NCI-H187 (cell line): ENCODE measurements around the gene ZFP92.

Source experiments
- DNase-seq, 2 experiments: peaks; one replicate each; lab custom pipeline; 2025; lab: John Stamatoyannopoulos, UW

Gene ZFP92

DNA sequence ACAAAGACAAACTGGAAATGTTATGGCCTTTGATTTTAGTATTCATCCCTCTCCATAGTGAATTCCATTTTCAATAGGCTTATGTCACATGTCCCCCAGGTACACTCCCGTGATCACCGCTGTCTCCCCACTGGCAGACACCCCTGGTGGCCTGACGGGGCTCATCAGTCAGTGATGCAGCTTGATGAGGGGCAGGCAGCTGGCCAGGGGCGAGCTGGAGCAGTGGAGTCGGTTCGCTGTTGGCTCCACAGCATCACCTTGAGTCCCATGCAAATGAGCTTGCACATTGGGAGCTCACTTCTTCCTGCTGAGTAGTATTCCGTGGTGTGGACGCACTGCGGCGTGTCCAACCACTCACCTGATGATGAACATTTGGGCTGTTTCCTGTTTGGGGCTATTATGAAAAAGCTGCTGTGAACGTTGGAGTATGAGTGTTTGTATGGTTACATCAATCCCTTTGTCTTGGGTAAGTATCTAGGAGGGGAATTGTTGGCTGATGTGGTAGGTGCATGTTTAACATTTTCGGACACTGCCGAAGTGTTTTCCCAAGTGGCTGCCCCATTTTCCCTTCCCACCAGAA lies 29.4 kb downstream of the ZFP92 start:
- no peak for DNase-seq

- DNase-seq = no peak
Measured at GRCh38 chrX:153441296-153441695, 30.0 kb downstream of the ZFP92 start.

GRCh38 chrX:153441981-153442380 lies 30.7 kb downstream of the ZFP92 start:
- DNase-seq = no peak

DNA sequence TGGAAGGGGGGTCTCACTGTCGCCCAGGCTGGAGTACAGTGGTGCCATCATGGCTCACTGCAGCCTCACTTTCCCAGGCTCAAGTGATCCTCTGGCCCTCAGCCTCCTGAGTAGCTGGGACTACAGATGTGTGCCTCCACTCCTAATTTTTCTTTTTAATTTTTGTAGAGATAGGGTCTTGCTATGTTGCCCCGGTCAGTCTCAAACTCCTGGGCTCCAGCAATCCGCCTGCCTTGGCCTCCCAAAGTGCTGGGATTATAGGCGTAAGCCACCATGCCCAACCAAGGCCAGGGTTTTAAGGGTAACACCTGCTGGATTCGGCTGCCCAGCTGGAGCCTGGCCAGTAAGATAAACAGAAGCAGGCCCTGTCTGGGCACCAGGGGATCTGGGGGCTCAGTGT lies 31.2 kb downstream of the ZFP92 start:
- no peak for DNase-seq

- no peak for DNase-seq
Measured at GRCh38 chrX:153443476-153444332, 32.4 kb downstream of the ZFP92 start.

GRCh38 chrX:153444333-153445011 lies 33.2 kb downstream of the ZFP92 start:
- DNase-seq = no peak

DNA sequence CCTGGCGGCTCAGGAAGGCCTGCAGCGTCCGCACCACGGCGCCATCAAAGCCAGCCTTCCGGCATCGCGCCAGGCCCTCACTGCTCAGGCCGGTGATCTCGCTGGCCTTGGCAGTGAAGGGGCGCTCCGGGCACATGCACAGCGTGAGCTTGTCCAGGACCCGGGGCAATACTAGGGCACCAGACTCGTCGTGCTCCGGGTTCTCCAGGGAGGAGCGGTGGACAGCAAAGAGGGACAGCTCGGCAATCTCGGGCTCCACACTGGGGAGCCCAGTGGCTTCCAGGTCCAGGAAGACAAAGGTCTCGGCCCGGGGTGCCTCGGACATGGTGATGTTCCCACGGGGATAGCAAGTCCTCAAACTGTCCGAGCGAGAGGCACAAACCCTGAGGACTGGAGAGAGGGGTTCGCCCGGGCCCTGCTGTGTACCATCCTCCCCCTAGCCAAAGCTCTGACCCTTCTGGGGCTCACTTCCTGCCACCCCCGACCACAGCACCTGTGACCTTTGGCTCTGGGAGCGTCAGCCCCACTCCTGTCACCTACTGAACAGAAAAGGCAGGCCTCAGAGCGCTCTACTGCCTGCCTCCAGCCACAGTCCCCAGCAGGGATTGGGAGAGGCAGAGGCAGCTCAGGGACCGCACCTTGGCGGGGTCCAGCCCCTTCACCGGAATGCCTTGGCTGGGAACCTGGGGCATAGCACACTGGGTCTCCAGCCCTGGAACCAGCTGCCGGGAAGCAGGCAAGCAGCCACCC lies 34.0 kb downstream of the ZFP92 start:
- DNase-seq = no peak

DNA sequence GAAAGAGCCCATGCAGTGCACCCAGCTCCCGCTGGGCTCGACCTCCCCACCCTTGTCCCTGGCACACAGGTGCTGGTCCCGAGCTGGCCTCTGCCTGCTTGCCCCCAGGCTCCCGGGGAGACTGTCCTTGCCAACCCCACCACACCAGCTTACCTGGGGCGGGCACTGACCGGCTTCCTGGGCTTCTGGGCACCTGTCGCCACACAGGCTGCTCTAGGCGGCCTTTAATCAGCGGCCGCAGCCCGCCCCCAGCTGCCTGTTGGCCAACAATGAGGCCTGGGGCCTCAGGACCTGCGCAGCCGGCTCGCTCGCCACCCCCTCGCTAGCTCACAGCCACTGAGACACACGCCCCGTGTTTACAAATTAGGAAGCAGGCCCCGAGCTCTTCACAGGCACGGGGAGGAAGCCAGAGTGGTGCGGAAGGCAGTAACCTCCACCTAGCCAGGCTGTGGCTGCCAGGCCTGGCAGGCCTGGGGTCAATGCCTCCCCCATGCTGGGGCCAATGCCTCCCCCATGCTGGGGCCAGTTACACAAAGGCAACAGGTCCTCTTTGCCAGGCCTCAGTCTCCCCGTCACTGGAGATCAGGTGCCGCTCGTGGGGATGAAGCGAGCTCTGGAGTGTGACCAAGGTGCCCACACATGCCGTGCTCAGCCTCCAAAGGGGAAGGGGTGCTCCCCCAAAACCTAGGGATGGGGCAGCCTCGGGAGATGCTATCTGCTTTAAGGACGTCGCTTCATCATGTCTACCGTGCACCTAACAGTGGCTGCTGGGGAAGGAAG lies 34.8 kb downstream of the ZFP92 start, which contains the start of gene TREX2:
Gene TREX2, minus strand, starts transcription at position 201 of the 780 bp plus-strand sequence. CDS start 626 bp downstream, outside the sequence.
- no peak for DNase-seq

DNA sequence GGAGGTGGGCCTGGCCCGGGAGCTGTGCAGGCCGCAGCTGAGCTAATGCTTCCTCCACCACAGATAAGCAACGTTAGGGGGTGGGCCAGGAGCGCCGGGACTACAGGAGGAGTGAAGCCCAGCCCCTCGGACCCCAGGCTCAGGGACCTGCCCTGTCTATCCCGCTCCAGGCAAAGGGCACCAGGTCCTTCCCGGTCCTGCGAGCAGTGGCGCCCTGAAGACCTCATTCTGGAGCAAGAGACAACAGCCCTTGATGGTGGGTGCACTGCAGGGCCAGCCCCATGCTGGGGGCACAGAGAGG lies 35.3 kb downstream of the ZFP92 start:
- no peak for DNase-seq

GRCh38 chrX:153446950-153447580 lies 35.8 kb downstream of the ZFP92 start:
- DNase-seq = no peak

- DNase-seq = no peak
Measured at GRCh38 chrX:153447581-153447960, 36.3 kb downstream of the ZFP92 start.

DNA sequence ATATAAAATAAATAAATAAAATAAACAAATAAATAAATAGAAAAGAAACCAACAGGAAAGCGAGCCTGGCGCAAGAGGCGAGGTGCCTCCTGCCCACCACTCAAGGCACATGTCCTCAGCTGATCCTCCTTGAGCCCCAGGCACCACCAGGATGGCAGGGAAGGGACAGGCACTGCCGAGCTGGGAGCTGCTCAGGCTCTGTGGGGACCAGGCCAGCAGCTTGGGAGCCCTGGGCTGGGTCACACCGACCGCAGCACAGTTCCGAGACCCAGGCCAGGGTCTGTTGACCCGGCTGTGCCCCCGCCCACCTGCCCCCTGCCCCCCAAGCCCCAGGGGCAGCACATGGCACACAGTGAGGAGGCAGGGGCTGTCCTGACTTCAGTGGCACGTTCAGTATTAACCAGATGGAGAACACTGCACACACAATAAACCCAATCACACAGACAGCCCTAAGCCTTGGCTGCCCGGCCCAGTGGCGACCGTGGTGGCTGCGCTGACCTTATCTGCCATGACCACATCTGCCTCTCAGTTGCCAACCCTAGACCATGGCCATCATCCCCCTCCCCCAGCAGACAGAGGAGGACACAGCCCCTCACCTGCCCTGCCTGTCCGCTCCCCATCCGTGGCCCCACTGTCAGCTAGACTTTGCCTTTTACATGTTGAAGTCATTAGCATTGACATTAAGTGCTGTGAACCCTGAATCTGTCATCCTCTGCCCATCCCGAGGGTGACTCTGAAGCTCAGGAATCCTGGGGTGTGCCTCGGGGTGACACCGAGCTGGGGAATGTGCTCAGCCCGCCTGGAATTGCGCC lies 37.5 kb downstream of the ZFP92 start:
- DNase-seq = no peak

- no peak for DNase-seq
Measured at GRCh38 chrX:153449368-153450113, 38.3 kb downstream of the ZFP92 start.

GRCh38 chrX:153450114-153450948 lies 39.1 kb downstream of the ZFP92 start:
- no peak for DNase-seq

DNA sequence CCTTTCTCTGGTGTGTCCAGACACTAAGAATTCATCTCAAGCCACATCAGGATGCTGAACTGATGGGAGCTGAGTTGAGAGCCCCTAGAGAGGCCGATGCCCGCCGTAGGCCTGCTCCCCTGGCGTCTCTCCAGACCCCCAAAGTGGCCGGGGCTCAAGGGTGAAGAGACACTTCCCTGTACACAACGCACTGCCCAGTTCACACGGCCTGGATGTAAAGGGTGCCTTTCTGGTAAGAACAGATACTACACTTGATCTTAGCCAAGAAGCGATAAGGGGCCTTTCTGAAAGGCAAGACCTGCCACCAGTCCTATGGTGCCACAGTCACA lies 39.6 kb downstream of the ZFP92 start:
- no peak for DNase-seq

GRCh38 chrX:153454901-153455550 lies 43.8 kb downstream of the ZFP92 start:
- no peak for DNase-seq

DNA sequence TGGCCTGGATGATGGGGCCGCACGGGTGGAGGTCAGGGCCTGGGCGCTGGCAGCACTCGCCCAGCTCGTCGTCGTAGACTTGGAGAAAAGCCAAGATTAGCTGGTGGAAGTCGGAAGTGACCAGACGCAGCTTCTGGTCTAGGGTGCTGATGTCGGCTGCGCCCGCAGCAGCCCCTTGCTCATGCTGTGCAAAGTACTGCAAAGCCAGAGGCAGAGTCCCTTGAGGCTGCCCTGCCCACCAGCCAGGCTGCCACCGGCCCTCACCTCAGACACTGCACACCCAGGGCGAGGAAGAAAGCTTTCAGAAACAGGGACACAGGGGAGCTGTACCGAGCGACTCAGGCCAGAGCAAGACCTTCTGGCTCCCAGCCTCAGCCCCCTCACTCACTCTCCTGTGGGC lies 44.3 kb downstream of the ZFP92 start:
- DNase-seq = no peak

DNA sequence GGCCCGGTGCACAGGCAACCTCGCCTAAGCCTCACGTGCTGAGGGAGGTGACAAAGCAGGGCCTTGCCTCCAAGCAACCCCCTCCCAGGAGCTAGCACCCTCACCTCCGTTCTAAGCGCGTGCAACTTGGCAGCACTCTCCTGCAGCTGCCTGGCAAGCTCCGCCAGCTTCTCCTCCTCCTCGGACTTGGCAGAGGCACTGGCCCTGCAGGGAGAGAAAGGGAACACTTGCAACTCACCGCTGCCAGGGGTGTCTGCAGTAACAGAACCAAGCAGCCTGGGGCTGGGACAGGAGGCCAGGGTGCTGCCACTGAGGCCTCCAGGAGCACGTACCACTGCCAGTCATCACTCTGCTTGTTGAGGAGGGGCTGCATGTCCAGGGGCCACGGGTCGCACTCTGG lies 44.9 kb downstream of the ZFP92 start:
- no peak for DNase-seq
